Measurements from ENCODE around the gene TMTC2. TPM values are rescaled to one million over a fixed set of nuclear protein-coding genes. Genes with fewer than 3 reads are reported as not detected.

The TMTC2 gene
- total and polyA plus RNA-seq, 10 of the 15 experiments (the other 5 are each of a cell fraction or from before 2014, with no cell fraction given): 0.14 to 9.7 (median 1.2) TPM

DNA sequence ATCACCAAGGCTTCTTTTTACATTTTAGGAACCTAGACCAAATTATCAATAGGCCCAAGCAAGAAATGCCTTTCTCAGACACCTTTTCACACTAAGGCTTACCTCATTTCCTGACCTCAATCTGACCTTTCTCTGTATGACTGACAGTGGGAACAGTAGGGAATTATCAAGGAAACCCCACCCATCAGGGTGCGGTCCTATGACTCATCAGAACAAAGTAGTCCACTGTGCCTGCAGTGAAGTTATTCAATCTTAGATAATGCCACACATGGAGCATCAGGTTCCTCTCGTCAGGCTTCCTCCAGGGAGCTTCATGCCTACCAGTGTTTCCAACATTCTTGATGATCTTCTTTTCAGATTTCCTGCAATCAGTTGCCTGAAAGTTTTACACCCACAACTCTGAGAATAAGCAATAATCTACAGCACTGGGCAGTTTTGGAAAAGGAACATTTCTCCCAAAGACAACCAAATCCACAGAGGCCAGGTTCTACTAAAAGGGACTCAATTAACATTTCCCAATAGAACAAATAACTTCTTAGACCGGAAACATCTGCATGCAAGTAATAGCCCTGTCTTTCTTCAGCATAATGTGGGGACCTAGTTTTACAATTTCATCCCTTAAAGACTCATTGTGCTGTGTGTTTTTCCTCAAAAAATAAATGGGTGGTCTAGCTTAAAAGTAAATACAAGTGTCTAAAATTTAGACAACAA lies 35.9 kb upstream of the TMTC2 start (continued):
- TF ChIP-seq BRCA1 (IDR thresholded peaks at IDR 0.05; ENCODE audit: low read depth, low read length) (no peak), FOXM1 (IDR thresholded peaks at IDR 0.05; ENCODE audit: low read depth, low read length) (peak; percentile 42; the same call in 1 of the 2 replicates), SMAD1 (IDR thresholded peaks at IDR 0.05; ENCODE audit: low read depth, partially characterized antibody) (no peak), ATF7 (IDR thresholded peaks at IDR 0.05; ENCODE audit: low read depth) (peak; percentile 84), BHLHE40 (IDR thresholded peaks at IDR 0.05; ENCODE audit: borderline replicate concordance in 1 of 2, low read depth in 2 of 2, low read length in 1 of 2) (no peak), CEBPZ (IDR thresholded peaks at IDR 0.05; ENCODE audit: low read depth, low read length) (no peak), CBX3 (IDR thresholded peaks at IDR 0.05; ENCODE audit: borderline replicate concordance, low read depth) (no peak), RELB (IDR thresholded peaks at IDR 0.05; ENCODE audit: low read depth) (0 out of 2 replicates have a peak, but pooled peaks have one; percentile 29), PBX3 (IDR thresholded peaks at IDR 0.05; ENCODE audit: insufficient replicate concordance, low read depth, low read length) (peak; percentile 66), PKNOX1 (IDR thresholded peaks at IDR 0.05) (peak; percentile 95), RAD21 (IDR thresholded peaks at IDR 0.05; ENCODE audit: insufficient read depth, low read depth, low read length) (no peak), ATF2 (IDR thresholded peaks at IDR 0.05; ENCODE audit: low read length) (peak; percentile 57; the same call in 1 of the 2 replicates), JUNB (IDR thresholded peaks at IDR 0.05) (peak; percentile 82), NFIC (IDR thresholded peaks at IDR 0.05; ENCODE audit: low read depth, low read length) (peak; percentile 79; the same call in 1 of the 2 replicates), EED (IDR thresholded peaks at IDR 0.05; ENCODE audit: low read depth) (peak; percentile 86), RUNX3 (IDR thresholded peaks at IDR 0.05; ENCODE audit: low read length) (peak; percentile 77), EP300 (IDR thresholded peaks at IDR 0.05; ENCODE audit: borderline replicate concordance in 1 of 2, control insufficient read depth in 1 of 2, low read depth in 2 of 2, low read length in 2 of 2) (0 out of 4 replicates have a peak, but pooled peaks of 1 of the 2 experiments have one; percentile 35)

Measured in GM12878 (cell line).